ENCODE measurements around the gene CELF3. TPM values are rescaled to one million over a fixed set of nuclear protein-coding genes. Genes with fewer than 3 reads are reported as not detected.

Gene CELF3
- total and polyA plus RNA-seq, 2 experiments from 2014 or later, result not detected

- WGBS, 2 experiments (ENCODE audit: low coverage in 1 of 2, low lambda C conversion rate in 2 of 2, missing lambda C conversion rate in 2 of 2), result 73 to 92% methylated on average over 3 of the region's 3 CpGs
Measured at GRCh38 chr1:151733126-151733525, 16.5 kb upstream of the CELF3 start.

GRCh38 chr1:151729966-151730291, 13.3 kb upstream of the CELF3 start:
- 77 to 85% methylated on average over 4 of the region's 4 CpGs for whole genome bisulfite sequencing, 2 experiments (ENCODE audit: low coverage in 1 of 2, low lambda C conversion rate in 2 of 2, missing lambda C conversion rate in 2 of 2)
- H3K4me2 ChIP-seq (ENCODE audit: unreplicated experiment), result no peak overlapping the region

More at GRCh38 chr1:151733126-151733525, 16.5 kb upstream of the CELF3 start:
- Histone ChIP-seq H3K27me3 (replicated peaks; ENCODE audit: insufficient read depth) (no peaks in the 10 kb centered on the region), H3F3A (ENCODE audit: insufficient read depth) (no peaks in the 10 kb centered on the region), H3K4me3 (no peak overlapping the region), H3K9ac (no peak overlapping the region), H3K9me2 (ENCODE audit: insufficient read depth) (no peaks in the 10 kb centered on the region), H4K20me1 (ENCODE audit: insufficient read depth) (no peaks in the 10 kb centered on the region), H2AFZ (no peak overlapping the region), H3K79me2 (ENCODE audit: insufficient read depth) (no peaks in the 10 kb centered on the region), H3K27ac (no peak overlapping the region), H3K9me3 (ENCODE audit: low read depth) (no peaks in the 10 kb centered on the region), H3K4me2 (ENCODE audit: unreplicated experiment) (no peak overlapping the region), H3K4me1 (ENCODE audit: insufficient read depth) (no peaks in the 10 kb centered on the region), H3K36me3 (ENCODE audit: low read depth) (no peaks in the 10 kb centered on the region)
- in situ Hi-C loops (cut with MboI), result loop anchor here (10.0 kb wide), 1 partner anchor 278 kb away; the partner anchor contains the start of gene POGZ
- no peak for DNase-seq
- TF ChIP-seq EZH2phosphoT487 (IDR thresholded peaks at IDR 0.05; ENCODE audit: insufficient read depth, low read depth) (no peak), EZH2 (IDR thresholded peaks at IDR 0.05; ENCODE audit: insufficient read depth, poor library complexity, severe bottlenecking) (no peak)

GRCh38 chr1:151729157-151729965, 12.8 kb upstream of the CELF3 start:
- Histone ChIP-seq H3K36me3 (ENCODE audit: low read depth) (no peaks in the 10 kb centered on the region), H3K4me2 (ENCODE audit: unreplicated experiment) (no peak overlapping the region), H3K4me1 (ENCODE audit: insufficient read depth) (no peaks in the 10 kb centered on the region), H2AFZ (no peak overlapping the region), H3K9me3 (ENCODE audit: low read depth) (no peaks in the 10 kb centered on the region), H3K79me2 (ENCODE audit: insufficient read depth) (no peaks in the 10 kb centered on the region), H3K9me2 (ENCODE audit: insufficient read depth) (no peaks in the 10 kb centered on the region), H3K9ac (no peak overlapping the region), H4K20me1 (ENCODE audit: insufficient read depth) (no peaks in the 10 kb centered on the region), H3F3A (ENCODE audit: insufficient read depth) (no peaks in the 10 kb centered on the region), H3K27me3 (replicated peaks; ENCODE audit: insufficient read depth) (peaks cover 8% of the 10 kb centered on the region; the same call in 1 of the 2 replicates), H3K4me3 (no peak overlapping the region), H3K27ac (no peak overlapping the region)
- no peak for DNase-seq
- TF ChIP-seq EZH2phosphoT487 (IDR thresholded peaks at IDR 0.05; ENCODE audit: insufficient read depth, low read depth) (no peak), EZH2 (IDR thresholded peaks at IDR 0.05; ENCODE audit: insufficient read depth, poor library complexity, severe bottlenecking) (no peak)
- WGBS, 2 experiments (ENCODE audit: low coverage in 1 of 2, low lambda C conversion rate in 2 of 2, missing lambda C conversion rate in 2 of 2), result 82 to 84% methylated on average over 10 of the region's 10 CpGs
- in situ Hi-C loops (cut with MboI), result no loop called here

More at GRCh38 chr1:151729966-151730291, 13.3 kb upstream of the CELF3 start:
- Histone ChIP-seq H3K9me3 (ENCODE audit: low read depth) (no peaks in the 10 kb centered on the region), H3K27me3 (replicated peaks; ENCODE audit: insufficient read depth) (0 out of 2 replicates have a peak, but pooled peaks cover 6% of the 10 kb centered on the region), H3F3A (ENCODE audit: insufficient read depth) (no peaks in the 10 kb centered on the region), H3K36me3 (ENCODE audit: low read depth) (no peaks in the 10 kb centered on the region), H2AFZ (no peak overlapping the region), H3K4me1 (ENCODE audit: insufficient read depth) (no peaks in the 10 kb centered on the region), H3K4me3 (no peak overlapping the region), H3K9ac (no peak overlapping the region), H3K9me2 (ENCODE audit: insufficient read depth) (no peaks in the 10 kb centered on the region), H3K79me2 (ENCODE audit: insufficient read depth) (no peaks in the 10 kb centered on the region), H3K27ac (no peak overlapping the region), H4K20me1 (ENCODE audit: insufficient read depth) (no peaks in the 10 kb centered on the region)
- in situ Hi-C loops (cut with MboI), result loop anchor here (10.0 kb wide), 1 partner anchor 275 kb away; the partner anchor contains the start of gene POGZ
- no peak for TF ChIP-seq EZH2phosphoT487 (IDR thresholded peaks at IDR 0.05; ENCODE audit: insufficient read depth, low read depth)
- no peak for TF ChIP-seq EZH2 (IDR thresholded peaks at IDR 0.05; ENCODE audit: insufficient read depth, poor library complexity, severe bottlenecking)
- DNase-seq, result no peak

GRCh38 chr1:151728151-151729054, 11.8 kb upstream of the CELF3 start:
- Histone ChIP-seq H3K27ac (peak overlapping the region; percentile 22; the same call in 1 of the 2 replicates), H3K4me1 (ENCODE audit: insufficient read depth) (no peaks in the 10 kb centered on the region), H3K4me3 (peak overlapping the region; percentile 62), H3K36me3 (ENCODE audit: low read depth) (no peaks in the 10 kb centered on the region), H3K9me3 (ENCODE audit: low read depth) (no peaks in the 10 kb centered on the region), H3K4me2 (ENCODE audit: unreplicated experiment) (peak overlapping the region; percentile 74), H2AFZ (peak overlapping the region; percentile 81), H3K9ac (peak overlapping the region; percentile 54), H3K27me3 (replicated peaks; ENCODE audit: insufficient read depth) (peaks cover 17% of the 10 kb centered on the region; the same call in 1 of the 2 replicates), H3K79me2 (ENCODE audit: insufficient read depth) (no peaks in the 10 kb centered on the region), H3F3A (ENCODE audit: insufficient read depth) (no peaks in the 10 kb centered on the region), H4K20me1 (ENCODE audit: insufficient read depth) (no peaks in the 10 kb centered on the region), H3K9me2 (ENCODE audit: insufficient read depth) (no peaks in the 10 kb centered on the region)
- no peak for TF ChIP-seq EZH2phosphoT487 (IDR thresholded peaks at IDR 0.05; ENCODE audit: insufficient read depth, low read depth)
- no peak for TF ChIP-seq EZH2 (IDR thresholded peaks at IDR 0.05; ENCODE audit: insufficient read depth, poor library complexity, severe bottlenecking)
- DNase-seq, result peak; percentile 84
- 11 to 12% methylated on average over 18 to 19 of the region's 19 CpGs for WGBS, 2 experiments (ENCODE audit: low coverage in 1 of 2, low lambda C conversion rate in 2 of 2, missing lambda C conversion rate in 2 of 2)
- in situ Hi-C loops (cut with MboI), result no loop called here
